Suppressor macrophage (primary cell): ENCODE measurements around the gene DEFB131A.
"Not testable (repeated sequence)": the region's sequence is repeated elsewhere in the genome, so short reads cannot be mapped to it uniquely, and the experiment has no call there.

Experiments used
- DNase-seq, 4 experiments: peaks; one replicate each; pipeline ENCODE4 v3.0.0-alpha.2; 2020 to 2022
- total RNA-seq, 17 experiments: gene quantifications; one replicate each; lab custom pipeline; 2026; ENCODE audit warnings: mixed read lengths in 6 of 17, inconsistent platforms in 3 of 17; lab: John Stamatoyannopoulos, UW

The DEFB131A gene, protein sequence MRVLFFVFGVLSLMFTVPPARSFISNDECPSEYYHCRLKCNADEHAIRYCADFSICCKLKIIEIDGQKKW
- total RNA-seq = 0 to 0.11 (median 0) reads per million in 17 experiments

DNA sequence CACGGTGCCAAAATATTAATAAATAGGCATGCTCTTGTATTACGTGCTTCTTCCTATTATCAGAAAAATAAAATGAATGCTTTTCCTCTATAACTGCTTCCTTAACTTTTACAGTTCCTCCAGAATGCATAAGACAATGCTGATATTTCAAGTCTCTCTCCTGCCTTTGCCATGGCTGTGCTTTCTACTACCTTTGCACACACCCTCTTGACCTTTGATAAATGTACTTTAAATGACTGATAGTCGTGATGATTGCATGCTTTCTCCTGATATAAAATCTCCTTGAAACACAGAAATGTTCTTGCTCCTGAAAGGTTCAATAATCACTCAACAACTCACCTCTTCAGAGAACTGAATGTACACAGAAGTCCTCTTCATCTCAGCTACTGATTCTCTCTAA lies at the start of gene DEFB131A:
TSS of gene DEFB131A (plus strand) at position 301 of the 400 bp plus-strand sequence. CDS start 120 bp downstream, outside the sequence.
- not testable (repeated sequence) for DNase-seq

GRCh38 chr4:9405774-9406173 lies 38.4 kb upstream of the DEFB131A start:
- not testable (repeated sequence) for DNase-seq

DNA sequence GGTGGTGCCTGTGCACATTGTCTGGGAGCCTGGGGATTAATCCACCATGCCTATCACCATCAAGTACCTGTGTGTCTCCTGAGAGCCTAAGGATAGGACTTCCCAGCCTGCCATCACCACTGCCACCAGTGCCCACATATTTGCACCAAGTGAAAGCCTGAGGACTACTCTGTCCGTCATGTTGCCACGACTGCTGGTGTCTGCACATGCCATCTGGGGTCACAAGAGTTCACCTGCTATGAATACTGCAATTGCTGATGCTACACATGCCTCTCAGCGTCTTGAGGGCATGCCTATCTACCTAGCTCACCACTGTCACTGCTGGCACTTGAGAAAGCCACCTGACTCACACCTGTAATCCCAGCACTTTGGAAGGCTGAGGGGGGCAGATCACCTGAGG lies 37.7 kb upstream of the DEFB131A start:
- DNase-seq = not testable (repeated sequence)

GRCh38 chr4:9409793-9410192 lies 34.4 kb upstream of the DEFB131A start:
- no peak for DNase-seq

DNA sequence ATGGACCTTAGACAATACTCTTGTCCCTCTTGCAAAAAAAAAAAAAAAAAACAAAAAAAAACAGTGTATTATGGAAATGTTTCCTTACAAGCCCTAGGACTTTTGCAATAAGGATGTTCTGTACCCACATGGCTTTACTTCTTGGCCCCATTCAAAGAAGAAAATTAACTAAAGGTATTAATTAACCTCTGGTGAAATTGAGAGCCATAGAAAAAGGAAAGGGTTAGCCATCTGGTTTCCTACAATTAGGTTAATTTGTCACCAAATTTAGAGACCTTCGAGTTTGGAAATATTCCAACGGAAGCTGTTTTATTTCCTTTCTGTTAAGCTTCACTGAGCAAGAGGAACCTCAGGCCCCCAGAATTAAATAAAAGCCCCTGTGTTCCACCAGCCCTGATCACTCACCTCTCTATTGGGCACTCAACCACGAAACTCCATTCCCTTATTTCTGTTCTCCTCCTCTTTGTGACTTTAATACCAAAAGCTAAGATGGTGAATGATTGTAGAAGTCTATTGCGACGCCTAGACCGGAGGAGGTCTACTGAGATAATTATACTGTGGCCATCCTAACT lies 22.2 kb upstream of the DEFB131A start:
- DNase-seq = not testable (repeated sequence)

DNA sequence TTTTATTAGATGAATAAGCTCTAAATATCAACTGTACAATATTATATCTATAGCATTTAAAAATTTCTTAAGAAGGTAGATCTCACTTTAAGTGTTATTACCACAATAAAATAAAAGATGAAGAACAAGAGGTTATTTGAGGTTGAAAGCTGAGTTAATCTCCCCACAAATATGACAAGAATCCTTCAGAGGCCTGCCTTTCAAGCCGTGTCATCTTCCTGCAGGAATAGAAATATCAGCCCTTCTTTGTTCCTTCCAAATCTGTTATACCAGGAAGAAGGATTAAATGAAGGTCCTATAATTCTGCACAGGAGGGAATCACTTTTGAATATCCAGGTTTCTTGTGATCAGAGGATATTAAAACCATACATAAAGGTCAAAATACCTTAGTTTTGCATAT lies 18.3 kb upstream of the DEFB131A start:
- DNase-seq = not testable (repeated sequence)

DNA sequence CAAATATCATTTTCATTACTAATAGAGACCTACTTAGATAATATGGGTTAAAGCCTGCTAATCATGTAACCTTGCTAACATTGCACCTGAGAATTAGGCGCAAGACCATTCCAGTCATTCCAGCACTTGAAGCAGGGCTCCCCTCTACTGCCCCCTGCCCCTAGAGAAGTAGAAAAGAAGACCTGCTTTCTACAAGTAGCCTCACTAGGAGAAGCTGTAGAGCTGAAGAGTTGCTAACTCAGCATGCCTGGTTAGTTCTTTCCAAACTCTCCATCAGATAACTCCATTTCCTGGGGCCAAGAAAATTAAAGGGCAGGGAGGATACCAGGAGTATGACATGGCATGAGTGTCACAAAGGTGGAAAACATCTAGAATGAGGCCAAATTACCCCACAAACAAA lies 14.2 kb upstream of the DEFB131A start:
- not testable (repeated sequence) for DNase-seq

GRCh38 chr4:9433320-9433719 lies 10.9 kb upstream of the DEFB131A start:
- DNase-seq = not testable (repeated sequence)

DNA sequence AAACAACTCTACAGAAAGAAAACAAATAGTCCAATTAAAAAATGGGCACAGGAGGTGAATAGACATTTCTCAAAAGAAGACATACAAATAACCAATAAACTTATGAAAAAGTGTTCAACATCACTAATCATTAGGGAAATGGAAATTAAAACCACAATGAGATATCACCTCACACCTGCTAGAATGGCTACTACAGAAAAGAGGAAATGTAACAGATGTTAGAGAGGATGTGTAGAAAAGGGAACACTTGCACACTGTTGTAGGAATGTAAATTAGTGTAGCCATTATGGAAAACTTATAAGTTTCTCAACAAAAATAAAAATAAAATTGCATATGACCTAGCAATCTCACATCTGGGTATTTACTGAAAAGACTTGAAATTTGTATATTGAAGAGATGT lies 7.5 kb upstream of the DEFB131A start:
- not testable (repeated sequence) for DNase-seq

DNA sequence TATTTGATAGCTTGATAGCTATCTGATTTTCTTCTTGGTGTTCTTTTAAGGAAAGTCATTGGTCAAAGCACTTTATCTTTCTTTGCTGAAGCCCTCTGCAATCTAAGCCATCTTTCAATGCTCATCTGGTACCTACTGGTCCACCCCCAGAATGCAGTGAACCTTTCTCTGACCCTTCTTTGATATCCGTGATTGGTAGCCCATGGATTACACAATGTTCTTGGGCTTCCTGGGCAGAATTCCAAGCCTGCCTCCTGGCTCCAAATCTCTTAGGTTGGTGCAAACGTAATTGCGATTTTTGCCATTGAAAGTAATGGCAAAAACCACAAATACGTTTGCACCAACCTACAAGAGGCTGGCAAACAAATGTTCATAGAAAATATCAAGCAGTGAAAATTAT lies 1.9 kb upstream of the DEFB131A start:
- not testable (repeated sequence) for DNase-seq

GRCh38 chr4:9444681-9445080 lies 467 bp downstream of the DEFB131A start:
- DNase-seq = not testable (repeated sequence)

DNA sequence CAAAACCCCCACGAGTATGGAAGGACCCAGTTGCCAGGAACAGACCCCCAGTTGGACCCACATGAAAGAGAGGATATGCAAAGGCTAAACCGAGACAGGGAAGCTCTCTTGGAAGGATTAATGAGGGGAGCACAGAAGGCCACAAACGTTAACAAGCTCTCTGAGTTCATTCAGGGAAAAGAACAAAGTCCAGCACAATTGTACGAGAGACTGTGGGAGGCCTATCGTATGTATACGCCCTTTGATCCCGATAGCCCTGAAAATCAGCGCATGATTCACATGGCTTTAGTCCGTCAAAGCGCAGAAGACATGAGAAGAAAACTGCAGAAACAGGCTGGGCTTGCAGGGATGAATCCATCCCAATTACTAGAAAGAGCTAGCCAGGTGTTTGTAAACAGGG lies 8.0 kb downstream of the DEFB131A start:
- not testable (repeated sequence) for DNase-seq

DNA sequence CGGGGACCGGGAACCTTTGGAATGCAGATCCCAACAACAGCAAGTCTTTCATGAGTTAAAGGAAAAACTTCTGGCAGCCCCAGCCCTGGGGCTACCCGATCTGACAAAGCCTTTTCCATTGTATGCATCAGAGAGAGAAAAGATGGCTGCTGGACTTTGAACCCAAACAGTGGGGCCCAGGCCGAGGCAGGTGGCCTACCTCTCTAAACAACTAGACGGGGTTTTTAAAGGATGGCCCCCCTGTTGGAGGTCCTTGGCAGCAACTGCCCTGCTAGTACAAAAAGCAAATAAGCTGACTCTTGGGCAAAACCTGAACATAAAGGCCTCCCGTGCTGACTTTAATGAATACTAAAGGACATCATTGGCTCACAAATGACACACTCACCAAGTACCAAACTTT lies 10.1 kb downstream of the DEFB131A start:
- DNase-seq = not testable (repeated sequence)

GRCh38 chr4:9455046-9455445 lies 10.8 kb downstream of the DEFB131A start:
- not testable (repeated sequence) for DNase-seq

DNA sequence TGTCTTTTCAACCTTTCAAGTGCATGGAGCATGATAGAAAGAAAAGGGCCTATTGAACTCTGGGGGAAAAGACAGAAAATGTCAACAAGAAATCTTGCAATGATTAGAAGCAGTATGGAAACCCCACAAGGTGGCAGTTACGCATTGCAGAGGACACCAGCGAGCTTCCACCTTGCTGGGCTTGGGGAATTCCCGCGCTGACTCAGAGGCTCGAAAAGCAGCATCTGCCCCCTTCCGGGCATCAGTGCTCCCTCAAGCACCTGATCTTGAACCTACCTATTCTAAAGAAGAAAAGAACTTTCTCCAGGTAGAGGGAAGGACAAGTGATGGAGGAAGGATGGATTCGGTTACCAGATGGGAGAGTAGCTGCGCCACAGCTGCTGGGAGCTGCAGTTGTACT lies 35.3 kb downstream of the DEFB131A start:
- DNase-seq = not testable (repeated sequence)

DNA sequence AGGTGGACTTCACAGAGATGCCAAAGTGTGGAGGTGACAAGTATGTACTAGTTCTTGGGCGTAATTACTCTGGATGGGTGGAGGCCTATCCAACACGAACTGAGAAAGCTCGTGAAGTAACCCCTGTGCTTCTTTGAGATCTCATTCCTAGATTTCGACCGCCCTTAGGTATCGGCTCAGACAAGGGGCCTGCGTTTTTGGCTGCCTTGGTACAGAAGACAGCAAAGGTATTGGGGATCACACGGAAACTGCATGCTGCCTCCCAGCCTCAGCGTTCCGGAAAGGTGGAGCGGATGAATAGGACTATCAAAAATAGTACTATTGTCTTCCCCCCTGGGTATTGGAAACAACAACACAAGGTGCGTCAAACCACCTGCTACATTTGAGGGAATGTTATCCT lies 35.9 kb downstream of the DEFB131A start:
- DNase-seq = not testable (repeated sequence)

- DNase-seq = not testable (repeated sequence)
Measured at GRCh38 chr4:9482871-9483270, 38.7 kb downstream of the DEFB131A start.

DNA sequence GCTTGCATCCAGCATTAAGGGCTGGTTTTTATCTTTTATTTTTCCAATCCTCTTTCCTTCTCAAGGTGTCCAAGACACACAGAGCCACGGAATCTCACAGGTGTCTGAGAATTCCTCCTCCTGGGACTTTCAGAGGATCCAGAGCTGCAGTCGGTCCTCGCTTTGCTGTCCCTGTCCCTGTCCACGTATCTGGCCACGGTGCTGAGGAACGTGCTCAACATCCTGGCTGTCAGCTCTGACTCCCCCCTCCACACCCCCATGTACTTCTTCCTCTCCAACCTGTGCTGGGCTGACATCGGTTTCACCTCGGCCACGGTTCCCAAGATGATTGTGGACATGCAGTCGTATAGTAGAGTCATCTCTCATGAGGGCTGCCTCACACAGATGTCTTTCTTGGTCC lies 39.5 kb downstream of the DEFB131A start:
- not testable (repeated sequence) for DNase-seq

DNA sequence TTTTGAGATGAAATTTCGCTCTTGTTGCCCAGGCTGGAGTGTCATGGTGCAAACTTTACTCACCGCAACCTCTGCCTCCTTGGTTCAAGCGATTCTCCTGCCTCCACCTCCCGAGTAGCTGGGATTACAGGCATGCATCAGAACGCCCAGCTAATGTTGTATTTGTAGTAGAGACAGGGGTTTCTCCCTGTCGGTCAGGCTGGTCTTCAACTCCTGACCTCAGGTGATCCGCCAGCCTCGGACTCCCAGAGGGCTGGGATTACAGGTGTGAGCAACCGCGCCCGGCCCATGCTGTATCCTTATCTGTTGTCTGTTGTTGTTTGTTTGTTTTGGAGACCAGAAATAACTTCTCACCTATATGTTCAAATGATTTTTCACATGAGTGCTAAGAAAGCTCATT lies 42.7 kb downstream of the DEFB131A start:
- not testable (repeated sequence) for DNase-seq

GRCh38 chr4:9488796-9489195 lies 44.6 kb downstream of the DEFB131A start:
- not testable (repeated sequence) for DNase-seq

DNA sequence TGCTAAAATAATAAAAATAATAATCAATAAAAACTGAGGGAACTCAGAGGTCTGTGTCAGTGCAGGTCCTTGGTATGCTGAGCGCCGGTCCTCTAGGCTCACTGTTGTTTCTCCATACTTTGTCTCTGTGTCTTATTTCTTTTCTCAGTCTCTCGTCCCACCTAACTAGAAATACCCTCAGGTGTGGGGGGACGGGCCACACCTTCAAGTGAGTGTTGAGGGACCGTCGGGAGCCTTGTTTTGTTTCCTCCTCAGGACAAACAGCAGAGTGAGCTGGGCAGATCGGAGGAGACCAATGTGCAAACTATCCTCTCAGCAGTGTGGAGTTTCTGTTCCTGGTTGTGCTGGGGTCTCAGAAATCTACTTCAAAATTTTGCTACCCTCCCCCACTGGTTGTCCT lies 46.3 kb downstream of the DEFB131A start:
- DNase-seq = not testable (repeated sequence)

GRCh38 chr4:9490986-9491385 lies 46.8 kb downstream of the DEFB131A start:
- DNase-seq = not testable (repeated sequence)

DNA sequence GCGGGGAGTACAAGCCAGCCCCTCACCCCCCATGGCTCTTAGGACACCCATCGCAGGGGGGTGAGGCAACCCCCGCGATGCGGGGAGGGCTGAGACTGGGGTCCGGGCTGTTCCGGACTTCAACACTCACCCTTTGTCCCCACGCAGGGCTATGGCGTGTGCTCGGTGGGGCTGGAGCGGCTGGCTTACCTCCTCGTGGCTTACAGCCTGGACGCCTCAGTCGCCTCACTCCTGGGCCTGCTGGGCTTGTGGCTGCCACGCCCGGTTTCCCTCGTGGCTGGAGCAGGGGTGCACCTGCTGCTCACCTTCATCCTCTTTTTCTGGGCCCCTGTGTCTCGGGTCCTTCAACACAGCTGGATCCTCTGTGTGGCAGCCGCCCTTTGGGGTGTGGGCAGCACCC lies 49.4 kb downstream of the DEFB131A start:
- not testable (repeated sequence) for DNase-seq

DNA sequence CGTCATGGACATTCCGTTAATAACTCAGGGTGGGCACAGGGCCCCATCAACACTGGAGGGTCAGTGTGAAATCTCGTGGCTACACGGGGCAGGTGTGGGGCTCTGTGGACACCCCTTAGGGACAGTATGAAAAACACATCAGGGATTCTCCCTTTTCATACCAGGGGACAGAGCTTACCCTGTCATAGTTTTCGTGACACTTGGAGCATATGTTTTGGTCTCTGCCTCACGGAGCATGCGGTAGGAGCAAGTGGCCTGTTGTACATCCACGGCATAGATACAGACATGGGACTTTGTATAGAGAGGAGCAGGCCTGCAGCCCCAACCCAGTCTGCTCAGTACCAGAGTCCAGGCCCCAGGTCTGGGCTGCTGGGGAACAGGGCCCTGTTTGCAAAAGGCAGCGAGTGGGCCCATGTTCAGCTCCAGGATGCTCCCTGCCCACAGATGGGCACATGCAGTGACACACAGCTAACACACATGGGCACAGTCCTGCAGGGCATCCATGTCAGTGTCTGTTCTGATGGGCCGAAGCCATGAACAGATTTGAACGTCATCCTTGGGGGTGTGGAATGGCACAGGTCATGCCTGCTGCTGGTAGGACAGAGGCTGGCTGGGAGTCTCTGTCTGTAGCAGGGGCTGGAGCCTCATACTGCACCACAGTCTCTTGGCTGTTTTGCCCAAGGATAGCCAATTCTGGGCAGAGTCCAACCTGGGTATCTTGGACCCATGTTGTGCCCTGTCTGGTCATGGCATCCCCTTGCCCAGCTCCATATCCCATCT lies 50.2 kb downstream of the DEFB131A start:
- DNase-seq = not testable (repeated sequence)
